ENCODE data around the gene SRMS.

GRCh38 chr20:63589261-63590217, 42.0 kb upstream of the SRMS start:
- no peak for TF ChIP-seq CTCF (conservative IDR thresholded peaks at IDR 0.05; ENCODE audit: low read length)
- no peak for TF ChIP-seq EZH2phosphoT487 (IDR thresholded peaks at IDR 0.05; ENCODE audit: borderline replicate concordance, low read depth, low read length)

All from OCI-LY7 (cell line).